GM21619 (cell line): Measurements from ENCODE around the gene SRCIN1.
"Not testable (repeated sequence)": the region's sequence is repeated elsewhere in the genome, so short reads cannot be mapped to it uniquely, and the experiment has no call there.

ENCODE experiments used
- ATAC-seq: cut with Tn5 transposase; IDR thresholded peaks from one replicate; pipeline ENCODE4 v1.9.1; 2021; ENCODE audit not compliant: unreplicated experiment

SRCIN1 gene

DNA sequence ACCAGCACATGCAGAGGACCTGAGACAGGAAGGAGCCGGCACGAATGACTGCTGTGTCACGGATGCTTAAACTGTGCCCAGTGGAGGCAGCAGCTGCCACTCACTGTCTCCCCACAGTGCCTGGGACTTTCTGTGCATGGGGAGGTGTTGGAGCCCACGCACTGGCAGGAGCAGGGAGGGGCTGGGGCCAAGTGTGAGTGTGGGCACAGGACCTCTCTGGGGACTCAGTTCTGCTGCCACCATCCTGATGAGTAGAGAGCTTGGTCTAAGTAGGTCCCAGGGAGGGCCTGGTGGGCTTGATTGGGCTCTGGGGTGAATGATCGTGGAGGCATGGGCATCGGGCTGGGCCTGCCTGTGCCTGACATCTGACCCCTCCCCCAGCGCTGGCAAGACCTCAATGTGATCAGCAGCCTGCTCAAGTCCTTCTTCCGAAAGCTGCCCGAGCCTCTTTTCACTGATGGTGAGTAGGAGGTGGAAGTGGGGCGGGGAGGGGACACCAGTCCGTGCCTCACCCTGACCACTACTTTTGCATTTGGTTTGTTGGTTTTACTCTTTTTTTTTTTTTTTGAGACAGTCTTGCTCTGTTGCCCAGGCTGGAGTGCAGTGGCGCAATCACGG, 120.0 kb downstream of the SRCIN1 start:
- ATAC-seq = peak; percentile 54

- no peak for ATAC-seq
Measured at GRCh38 chr17:38485146-38485468, 120.6 kb downstream of the SRCIN1 start.

GRCh38 chr17:38484242-38485145, 121.3 kb downstream of the SRCIN1 start:
- ATAC-seq = not testable (repeated sequence)

- ATAC-seq = not testable (repeated sequence)
Measured at GRCh38 chr17:38482700-38483043, 123.1 kb downstream of the SRCIN1 start.

DNA sequence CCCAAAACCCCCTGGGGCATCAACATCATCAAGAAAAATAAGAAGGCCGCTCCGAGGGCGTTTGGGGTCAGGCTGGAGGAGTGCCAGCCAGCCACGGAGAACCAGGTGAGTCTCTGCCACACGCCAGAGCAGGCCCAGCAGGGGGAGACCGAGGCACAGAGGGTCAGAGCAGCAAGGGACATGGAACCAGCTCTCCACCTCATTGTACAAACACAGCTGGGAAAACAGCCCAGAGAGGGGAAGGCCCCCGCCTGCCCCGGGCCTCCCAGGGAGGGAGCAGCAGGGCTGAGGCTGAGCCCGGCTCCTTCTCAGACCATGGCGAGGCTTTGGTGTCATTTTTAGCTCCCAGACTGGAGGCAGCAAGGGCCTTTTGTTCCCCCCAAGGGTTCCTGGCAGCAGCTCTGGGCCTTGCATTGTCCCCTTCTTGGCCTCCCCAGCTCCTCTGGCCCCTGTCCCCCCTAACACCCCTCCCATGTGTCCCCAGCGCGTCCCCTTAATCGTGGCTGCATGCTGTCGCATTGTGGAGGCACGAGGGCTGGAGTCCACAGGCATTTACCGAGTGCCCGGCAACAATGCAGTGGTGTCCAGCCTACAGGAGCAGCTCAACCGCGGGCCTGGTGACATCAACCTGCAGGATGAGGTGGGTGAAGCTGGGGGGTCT, 123.6 kb downstream of the SRCIN1 start:
- not testable (repeated sequence) for ATAC-seq
